HG02678 (cell line): ENCODE measurements around the gene COL1A2.

Source experiments
- ATAC-seq: cut with Tn5 transposase; IDR thresholded peaks from one replicate; pipeline ENCODE4 v1.9.1; 2021; ENCODE audit warnings: mild to moderate bottlenecking, moderate library complexity; ENCODE audit not compliant: unreplicated experiment

COL1A2 gene

DNA sequence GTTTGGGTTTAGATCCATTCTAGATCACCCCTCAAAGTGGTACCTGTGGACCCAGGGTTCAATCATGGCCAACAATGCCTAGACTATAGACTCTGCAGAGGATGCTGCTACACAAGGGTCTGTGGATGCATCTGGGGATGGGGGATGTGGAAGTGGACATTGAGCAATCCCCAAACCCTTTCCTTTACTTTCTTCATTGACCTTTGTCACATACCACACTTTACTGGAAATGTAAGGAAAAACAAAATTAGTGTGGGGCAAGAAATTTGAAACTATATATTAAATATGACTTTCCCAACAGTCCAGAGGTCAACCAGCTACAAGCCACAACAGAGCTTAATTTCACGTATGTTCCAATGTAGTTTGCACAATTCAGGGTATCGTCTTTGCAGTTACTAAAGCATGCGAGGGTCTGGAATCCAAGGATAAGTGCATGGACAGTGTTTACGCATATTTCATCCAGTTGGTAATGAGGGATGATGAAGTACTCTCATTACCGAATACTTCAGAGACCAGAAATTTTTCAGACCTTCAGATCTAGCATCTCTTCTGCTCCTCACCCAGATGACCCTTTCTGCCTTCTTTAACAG lies 81.7 kb downstream of the COL1A2 start:
- no peak for ATAC-seq

DNA sequence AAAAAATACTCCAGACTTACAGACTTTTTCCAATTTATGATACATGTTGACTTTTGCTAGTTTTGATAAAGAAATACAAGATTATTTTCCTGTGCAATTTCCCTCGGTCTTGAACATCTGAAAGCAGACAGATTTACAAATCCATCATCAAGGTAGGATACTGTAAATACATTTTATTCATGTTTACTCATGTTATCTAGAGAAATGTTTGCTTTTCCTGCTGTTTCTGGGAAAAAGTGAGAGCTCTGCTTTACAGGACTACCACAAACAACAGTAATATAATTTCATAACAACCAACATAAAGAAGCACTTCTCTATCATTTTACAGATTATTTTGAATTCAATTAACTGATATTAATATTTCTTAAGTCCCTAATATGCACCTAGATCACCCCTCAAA lies 83.2 kb downstream of the COL1A2 start:
- no peak for ATAC-seq

DNA sequence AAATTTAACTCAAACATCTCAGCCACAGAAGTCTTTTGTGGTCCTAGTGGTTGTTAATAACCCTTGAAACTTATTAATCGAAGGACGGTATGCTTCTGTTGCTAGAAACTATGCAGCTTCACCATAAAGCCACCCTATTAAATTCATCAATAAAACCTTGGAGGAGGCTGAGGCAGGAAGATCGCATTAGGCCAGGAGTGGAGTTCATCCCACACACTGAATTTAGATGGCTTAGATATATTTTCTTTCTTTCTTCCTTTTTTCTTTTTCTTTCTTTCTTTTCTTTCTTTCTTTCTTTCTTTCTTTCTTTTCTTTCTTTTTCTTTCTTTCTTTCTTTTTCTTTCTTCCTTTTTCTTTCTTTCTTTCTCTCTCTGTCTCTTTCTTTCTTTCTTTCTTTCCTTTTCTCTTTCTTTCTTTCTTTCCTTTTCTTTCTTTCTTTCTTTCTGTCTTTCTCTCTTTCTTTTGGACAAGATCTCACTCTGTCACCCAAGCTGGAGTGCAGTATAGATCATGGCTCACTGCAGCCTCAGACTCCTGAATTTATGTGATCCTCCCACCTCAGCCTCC lies 84.0 kb downstream of the COL1A2 start:
- ATAC-seq = no peak
